ENCODE measurements around the gene ATP6V0E2.
"Not testable (repeated sequence)": the region's sequence is repeated elsewhere in the genome, so short reads cannot be mapped to it uniquely, and the experiment has no call there.

ATP6V0E2 gene

DNA sequence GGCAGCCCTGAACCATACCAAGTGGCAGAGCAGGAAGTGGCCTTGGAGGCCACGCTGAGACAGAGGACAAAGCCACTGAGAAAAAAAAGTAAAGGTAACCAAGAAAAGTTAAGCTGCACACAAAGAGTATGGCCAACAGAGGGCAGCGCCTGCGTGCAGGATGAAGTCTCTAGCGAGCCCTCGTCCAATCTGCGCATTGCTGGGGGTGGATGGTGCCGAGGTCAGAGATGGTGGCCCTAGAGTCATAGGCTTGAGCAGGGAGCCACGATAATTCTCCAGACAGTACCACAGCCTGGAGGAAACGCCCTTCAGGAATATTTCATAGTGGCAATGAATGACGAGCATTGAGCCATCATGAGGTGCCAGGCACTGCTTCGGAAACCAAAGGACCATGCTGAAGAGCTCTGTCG lies 9.7 kb downstream of the ATP6V0E2 start:
- intact Hi-C loops (cut with DNase I), result loop anchor here (5.0 kb wide), 1 partner anchor 164 kb away; no protein-coding TSS in a partner anchor

DNA sequence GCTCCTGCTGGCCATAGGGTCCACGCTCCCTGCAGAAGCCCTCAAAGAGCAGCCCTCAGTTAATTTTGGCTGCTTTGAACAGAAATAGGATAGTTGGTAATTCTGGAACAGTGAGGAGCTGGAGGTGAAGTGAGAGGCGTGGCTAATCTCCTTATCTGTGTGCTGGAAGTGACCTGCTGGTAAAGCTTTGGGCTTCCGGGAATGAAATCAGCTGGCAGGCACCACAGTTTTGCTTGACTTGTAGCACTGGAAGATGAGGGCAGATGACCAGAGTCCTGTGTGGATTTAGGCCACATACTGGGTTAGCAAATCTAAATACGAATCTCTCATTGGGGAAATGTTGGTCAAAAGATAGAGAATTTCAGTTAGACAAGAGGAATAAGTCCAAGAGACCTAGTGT lies 10.2 kb downstream of the ATP6V0E2 start:
- DNase-seq, result peak in 1 of 42 donors; percentile 35
- intact Hi-C loops (cut with DNase I), result loop anchor here (5.0 kb wide), 1 partner anchor 163 kb away; no protein-coding TSS in a partner anchor

More for the DNA sequence above, 9.7 kb downstream of the ATP6V0E2 start:
- DNase-seq, result peak; percentile 67 to 91 (median 81)

DNA sequence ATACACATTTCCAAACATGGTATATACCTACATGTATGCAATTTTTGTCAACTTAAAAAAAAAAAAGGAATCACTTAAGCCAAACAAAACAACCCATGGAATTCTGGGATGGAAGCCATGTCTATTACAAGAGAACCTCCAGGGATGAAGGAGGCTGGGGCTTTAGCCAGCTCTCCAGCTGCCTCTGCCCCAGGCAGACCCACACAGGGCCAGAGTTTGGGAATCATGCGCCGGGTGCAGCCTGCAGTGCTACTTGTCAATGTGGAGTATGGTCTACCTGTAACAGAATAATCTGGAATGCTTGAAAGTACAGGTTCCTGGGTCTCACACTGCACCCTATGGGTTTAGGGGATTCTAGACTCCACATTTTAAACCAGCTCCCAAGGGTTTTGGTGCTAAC lies 10.8 kb downstream of the ATP6V0E2 start:
- intact Hi-C loops (cut with DNase I), result loop anchor here (5.0 kb wide), 1 partner anchor 163 kb away; no protein-coding TSS in a partner anchor
- peak in 1 of 42 donors; percentile 31 for DNase-seq

DNA sequence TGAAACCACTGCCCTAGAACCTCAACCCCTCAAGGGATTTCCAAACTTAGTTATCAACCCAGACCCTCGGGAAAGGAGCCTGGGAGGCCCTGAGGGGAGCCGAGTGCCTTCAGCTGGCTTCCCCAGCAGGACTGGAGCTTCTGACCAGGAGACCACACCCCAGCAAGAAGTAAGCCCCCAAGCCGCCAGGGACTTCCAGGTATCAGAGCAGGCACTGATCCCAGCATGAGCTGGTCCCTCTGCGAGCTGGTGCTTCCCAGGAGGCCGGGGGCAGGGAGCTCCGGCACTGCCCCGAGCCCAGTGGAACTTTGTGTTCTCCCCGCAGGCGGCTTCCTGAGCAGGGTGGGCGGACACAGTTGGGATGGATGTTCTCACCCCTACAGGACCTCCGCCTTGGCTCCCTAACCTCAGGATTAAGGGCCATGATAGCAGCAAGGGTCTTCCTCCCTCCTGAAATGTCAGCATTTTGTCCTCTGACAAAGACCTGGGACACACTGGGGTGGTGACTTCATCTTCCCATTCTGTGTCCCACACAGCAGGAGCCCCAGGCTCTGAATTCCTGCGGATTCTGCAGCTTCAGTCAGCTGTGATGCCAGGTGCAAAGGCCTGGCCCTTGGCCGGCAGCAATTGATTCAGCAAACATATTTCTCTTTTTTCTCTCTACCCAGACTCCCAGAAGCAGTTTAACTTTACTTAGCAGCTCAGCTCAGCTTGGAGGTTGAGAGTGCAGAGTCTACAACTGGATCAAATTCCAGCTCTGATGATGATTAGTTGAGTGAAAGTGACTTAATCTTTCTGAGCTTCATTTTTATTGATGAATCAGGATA lies 11.6 kb downstream of the ATP6V0E2 start:
- peak in 2 of 42 donors; percentile 4 to 38 for DNase-seq
- intact Hi-C loops (cut with DNase I), result no loop called here

DNA sequence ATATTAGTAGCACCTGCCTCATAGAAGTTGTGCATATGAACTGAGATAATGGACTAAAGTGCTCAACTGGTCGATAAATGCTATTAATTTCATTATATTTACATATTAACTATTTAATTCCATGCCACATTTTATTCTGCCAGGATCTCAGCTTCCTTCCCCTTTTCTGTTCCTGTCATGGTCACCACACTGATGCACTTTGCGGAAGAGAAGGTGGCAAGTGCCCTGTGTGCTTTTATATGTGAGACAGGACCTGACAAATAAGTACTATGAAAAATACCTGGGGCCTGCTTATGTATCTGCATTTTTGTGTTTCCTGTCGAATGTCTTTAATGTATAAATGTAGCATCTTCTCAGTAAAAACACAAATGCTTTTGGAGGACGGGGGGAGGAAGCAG lies 12.2 kb downstream of the ATP6V0E2 start:
- DNase-seq, result peak in 2 of 42 donors; percentile 3 to 34
- intact Hi-C loops (cut with DNase I), result no loop called here

DNA sequence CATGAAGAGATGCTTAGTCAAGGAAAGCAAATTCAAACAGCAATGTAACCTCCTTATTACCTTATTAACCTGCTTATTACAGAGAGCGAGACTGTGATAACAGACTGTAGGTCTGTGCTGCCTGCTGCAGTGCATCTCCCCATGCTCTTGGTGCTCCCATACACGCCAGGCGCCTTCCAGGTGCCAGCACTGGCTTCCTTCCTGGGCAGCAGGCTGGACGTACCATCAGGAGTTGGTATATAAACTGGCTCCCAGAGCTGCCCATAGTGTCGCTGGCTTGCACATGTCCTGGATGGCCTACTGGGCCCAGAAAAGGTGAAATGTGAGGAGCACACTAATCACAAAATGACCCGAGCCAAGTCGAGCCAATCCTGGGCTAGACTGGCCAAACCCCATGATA lies 13.5 kb downstream of the ATP6V0E2 start:
- intact Hi-C loops (cut with DNase I), result no loop called here
- DNase-seq, result peak in 1 of 42 donors; percentile 25

DNA sequence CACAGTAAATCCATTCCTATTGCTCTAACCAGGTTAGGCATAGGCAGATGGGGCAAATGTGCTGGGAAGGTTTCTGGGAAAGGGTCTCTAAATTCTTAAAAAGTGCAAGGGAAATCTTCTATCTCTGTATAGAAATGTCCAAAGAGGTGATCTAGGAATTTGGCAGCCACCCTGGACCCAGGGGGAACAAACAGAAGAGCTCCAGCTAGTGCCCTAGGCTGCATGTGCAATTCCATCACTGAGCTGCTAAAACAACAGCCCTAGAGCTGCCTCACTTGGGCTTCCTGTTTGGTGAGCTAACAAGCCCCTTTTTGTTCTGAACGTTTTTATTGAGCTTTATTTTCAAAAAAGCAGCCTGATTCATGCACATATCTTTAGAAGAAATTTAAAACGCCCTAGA lies 16.9 kb downstream of the ATP6V0E2 start:
- DNase-seq; intact Hi-C loops (cut with DNase I): not testable (repeated sequence)

DNA sequence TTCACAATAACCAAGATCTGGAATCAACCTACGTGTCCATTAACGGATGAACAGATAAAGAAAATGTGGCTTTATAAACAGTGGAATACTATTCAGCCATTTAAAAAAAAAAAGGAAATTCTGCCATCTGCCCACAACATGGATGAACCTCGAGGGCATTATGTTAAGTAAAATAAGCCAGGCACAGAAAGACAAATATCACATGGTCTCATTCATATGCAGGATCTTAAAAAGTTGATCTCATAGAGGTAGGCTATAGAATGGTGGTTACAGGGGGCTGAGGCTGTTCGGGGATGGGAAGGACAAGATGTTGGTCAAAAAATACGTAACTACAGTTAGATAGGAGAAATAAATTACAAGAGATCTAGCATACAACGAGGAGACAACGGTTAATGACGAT lies 21.2 kb downstream of the ATP6V0E2 start:
- DNase-seq; intact Hi-C loops (cut with DNase I): not testable (repeated sequence)

DNA sequence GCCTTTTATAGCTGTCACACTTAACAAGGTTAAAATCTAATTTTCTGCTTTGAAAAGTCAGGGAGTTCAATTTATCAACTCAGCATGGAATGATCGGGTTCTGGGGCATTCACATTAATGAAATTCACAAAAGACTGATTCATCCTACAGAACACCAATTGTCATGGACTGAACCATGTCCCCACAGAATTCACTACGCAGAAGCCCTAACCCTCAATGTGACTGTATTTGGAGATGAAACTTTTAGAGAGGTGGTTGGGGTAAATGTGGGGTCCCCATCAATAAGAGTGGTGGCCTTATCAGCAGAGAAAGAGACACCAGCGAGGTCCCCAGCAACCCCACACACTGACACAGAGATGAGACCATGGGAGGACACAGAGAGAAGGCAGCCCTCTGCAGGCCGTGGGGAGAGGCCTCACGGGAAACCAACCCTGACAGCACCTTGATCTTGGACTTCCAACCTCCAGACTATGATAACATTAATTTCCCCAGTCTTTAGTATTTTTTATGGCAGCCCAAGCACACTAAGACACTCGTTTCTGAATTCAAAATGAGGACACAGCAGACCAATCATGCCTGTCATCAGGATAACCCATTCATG lies 34.1 kb downstream of the ATP6V0E2 start:
- intact Hi-C loops (cut with DNase I), result not testable (repeated sequence)
- peak in 12 of 42 donors; percentile 15 to 50 (median 40) for DNase-seq

DNA sequence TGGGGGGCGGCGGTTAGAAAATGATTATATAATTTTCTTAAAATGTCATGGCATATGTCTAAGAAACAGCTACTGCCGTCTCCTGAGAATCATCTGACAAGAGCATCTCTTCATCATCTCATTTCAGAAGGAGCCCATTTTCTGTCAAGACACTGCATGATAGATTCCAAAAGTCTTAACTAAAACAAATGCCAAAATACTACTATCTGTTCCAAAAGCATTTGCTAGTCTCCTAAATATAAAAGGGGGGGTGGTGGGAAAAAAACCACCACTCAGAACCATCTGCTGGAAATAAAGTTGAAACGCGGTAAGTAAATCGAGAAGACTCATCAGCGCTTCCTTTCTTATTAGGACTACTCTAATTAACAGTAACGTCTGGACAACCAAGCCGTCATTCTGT lies 36.5 kb downstream of the ATP6V0E2 start:
- DNase-seq; intact Hi-C loops (cut with DNase I): not testable (repeated sequence)

DNA sequence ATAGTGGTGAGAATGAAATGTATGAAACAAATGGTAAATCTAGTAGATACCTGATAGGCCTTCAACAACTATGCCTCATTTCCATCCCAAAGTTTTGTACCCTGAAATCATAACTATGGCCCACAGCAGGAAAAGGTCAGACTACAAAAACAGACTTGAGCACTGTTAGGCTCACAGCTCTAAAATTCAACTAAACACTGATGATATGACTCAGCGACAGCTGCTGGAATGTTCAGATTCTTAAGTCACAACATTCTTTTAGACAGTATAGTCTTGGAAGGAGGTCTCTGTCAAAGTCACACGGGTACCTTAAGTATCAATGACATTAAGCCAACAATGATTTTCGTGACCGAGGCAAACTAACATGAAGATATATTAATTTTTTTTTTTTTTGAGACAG lies 38.4 kb downstream of the ATP6V0E2 start:
- intact Hi-C loops (cut with DNase I); DNase-seq: not testable (repeated sequence)

DNA sequence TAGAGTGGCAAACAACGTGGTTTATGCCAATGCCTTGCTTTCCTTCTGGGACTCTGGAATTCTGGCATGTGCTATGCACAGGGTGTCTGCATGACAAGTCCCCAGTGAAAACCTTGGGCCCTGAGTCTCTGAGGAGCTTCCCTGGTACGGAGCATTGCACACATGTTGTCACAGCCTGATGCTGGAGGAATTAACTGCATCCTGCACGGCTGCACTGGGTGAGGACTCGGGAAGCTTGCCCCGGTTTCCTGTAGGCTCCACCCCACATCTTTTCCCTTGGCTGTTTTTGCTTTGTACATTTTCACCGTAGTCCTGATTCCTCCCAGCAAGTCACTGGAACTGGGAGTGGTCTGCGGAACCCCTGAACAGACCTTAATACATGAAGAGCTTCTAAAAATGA lies 52.6 kb downstream of the ATP6V0E2 start:
- DNase-seq, result peak in 7 of 42 donors; percentile 16 to 48 (median 31)
- intact Hi-C loops (cut with DNase I), result not testable (repeated sequence)
